ENCODE measurements around the gene SPA17.

Gene SPA17

GRCh38 chr11:124682443-124682842 is 8.7 kb downstream of the SPA17 start:
- H3K36me3 ChIP-seq (ENCODE audit: control insufficient read depth, insufficient read depth, low read length), result no peaks in the 10 kb centered on the region

GRCh38 chr11:124693142-124693541 is 19.4 kb downstream of the SPA17 start:
- no peaks in the 10 kb centered on the region for H3K4me1 ChIP-seq (ENCODE audit: control insufficient read depth, insufficient read depth, low read length)
- no peaks in the 10 kb centered on the region for H3K9me3 ChIP-seq (ENCODE audit: control insufficient read depth, insufficient read depth, low read depth, low read length)
- no peak overlapping the region for H3K9ac ChIP-seq (ENCODE audit: low read length)
- no peaks in the 10 kb centered on the region for H3K36me3 ChIP-seq (ENCODE audit: control insufficient read depth, insufficient read depth, low read length)
- H3K27me3 ChIP-seq (ENCODE audit: control insufficient read depth, insufficient read depth, low read length), result no peaks in the 10 kb centered on the region; the same call in 1 of the 2 replicates
- no peak overlapping the region for H3K27ac ChIP-seq (ENCODE audit: low read depth, low read length)
- H3K4me3 ChIP-seq (ENCODE audit: low read depth, low read length), result no peak overlapping the region

More at GRCh38 chr11:124682443-124682842, 8.7 kb downstream of the SPA17 start:
- Histone ChIP-seq H3K9me3 (ENCODE audit: control insufficient read depth, insufficient read depth, low read depth, low read length) (peaks cover 19% of the 10 kb centered on the region), H3K27me3 (ENCODE audit: control insufficient read depth, insufficient read depth, low read length) (no peaks in the 10 kb centered on the region), H3K27ac (ENCODE audit: low read depth, low read length) (no peak overlapping the region), H3K4me3 (ENCODE audit: low read depth, low read length) (no peak overlapping the region), H3K9ac (ENCODE audit: low read length) (no peak overlapping the region), H3K4me1 (ENCODE audit: control insufficient read depth, insufficient read depth, low read length) (no peaks in the 10 kb centered on the region)

DNA sequence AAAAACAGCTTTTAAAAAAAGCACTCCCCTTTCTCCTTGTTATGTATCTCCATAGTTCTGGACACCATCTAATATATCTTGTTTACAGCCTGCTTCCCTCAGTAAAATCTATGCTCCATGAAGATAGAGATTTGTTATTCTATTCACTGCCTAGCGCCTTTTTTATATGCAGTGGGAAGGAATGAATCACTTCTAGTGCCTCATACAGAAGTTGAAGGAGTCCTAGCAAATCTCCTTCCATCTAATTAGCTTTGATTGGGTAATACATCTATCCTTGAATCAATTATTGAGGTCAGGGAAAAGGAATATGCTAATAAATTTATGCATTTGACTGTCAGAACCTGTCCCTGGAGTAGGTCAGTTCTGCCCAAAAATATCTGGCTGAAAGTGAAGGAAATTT is 25.8 kb downstream of the SPA17 start:
- H3K4me1 ChIP-seq (ENCODE audit: control insufficient read depth, insufficient read depth, low read length), result no peaks in the 10 kb centered on the region; the same call in 1 of the 2 replicates
- H3K27me3 ChIP-seq (ENCODE audit: control insufficient read depth, insufficient read depth, low read length), result no peaks in the 10 kb centered on the region
- H3K27ac ChIP-seq (ENCODE audit: low read depth, low read length), result no peak overlapping the region
- H3K9me3 ChIP-seq (ENCODE audit: control insufficient read depth, insufficient read depth, low read depth, low read length), result peaks cover 4% of the 10 kb centered on the region; the same call in 1 of the 2 replicates
- no peak overlapping the region for H3K4me3 ChIP-seq (ENCODE audit: low read depth, low read length)
- H3K9ac ChIP-seq (ENCODE audit: low read length), result no peak overlapping the region
- no peaks in the 10 kb centered on the region for H3K36me3 ChIP-seq (ENCODE audit: control insufficient read depth, insufficient read depth, low read length)

GRCh38 chr11:124700028-124700427 is 26.3 kb downstream of the SPA17 start:
- Histone ChIP-seq H3K36me3 (ENCODE audit: control insufficient read depth, insufficient read depth, low read length) (no peaks in the 10 kb centered on the region), H3K4me1 (ENCODE audit: control insufficient read depth, insufficient read depth, low read length) (no peaks in the 10 kb centered on the region; the same call in 1 of the 2 replicates), H3K27me3 (ENCODE audit: control insufficient read depth, insufficient read depth, low read length) (no peaks in the 10 kb centered on the region), H3K9ac (ENCODE audit: low read length) (no peak overlapping the region), H3K9me3 (ENCODE audit: control insufficient read depth, insufficient read depth, low read depth, low read length) (peaks cover 4% of the 10 kb centered on the region; the same call in 1 of the 2 replicates), H3K27ac (ENCODE audit: low read depth, low read length) (no peak overlapping the region), H3K4me3 (ENCODE audit: low read depth, low read length) (no peak overlapping the region)

DNA sequence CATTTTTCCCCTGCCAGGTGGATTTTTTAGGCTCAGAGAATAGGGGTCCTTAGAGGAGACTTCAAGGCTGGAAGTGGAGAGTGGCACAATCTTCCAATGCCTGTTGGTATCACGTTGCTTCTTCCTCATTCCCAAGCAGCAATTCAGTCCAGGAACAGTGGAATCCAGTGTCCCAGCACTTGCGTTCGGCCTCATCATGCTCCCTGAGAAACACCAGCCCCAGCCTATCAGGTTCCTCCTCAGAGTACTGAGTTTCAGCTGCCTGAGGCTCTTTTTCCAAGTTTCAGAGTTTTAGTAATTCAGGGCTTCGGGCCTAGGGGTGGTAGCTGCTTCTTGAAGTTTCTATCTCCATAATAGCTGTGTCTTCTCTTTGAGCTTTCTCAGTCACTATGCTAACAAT is 34.1 kb downstream of the SPA17 start:
- no peak overlapping the region for H3K27ac ChIP-seq (ENCODE audit: low read depth, low read length)
- H3K4me3 ChIP-seq (ENCODE audit: low read depth, low read length), result no peak overlapping the region
- no peak overlapping the region for H3K9ac ChIP-seq (ENCODE audit: low read length)
- no peaks in the 10 kb centered on the region; the same call in 1 of the 2 replicates for H3K27me3 ChIP-seq (ENCODE audit: control insufficient read depth, insufficient read depth, low read length)
- peaks cover 10% of the 10 kb centered on the region for H3K9me3 ChIP-seq (ENCODE audit: control insufficient read depth, insufficient read depth, low read depth, low read length)
- H3K36me3 ChIP-seq (ENCODE audit: control insufficient read depth, insufficient read depth, low read length), result no peaks in the 10 kb centered on the region
- no peaks in the 10 kb centered on the region for H3K4me1 ChIP-seq (ENCODE audit: control insufficient read depth, insufficient read depth, low read length)

GRCh38 chr11:124712392-124712791 is 38.7 kb downstream of the SPA17 start:
- Histone ChIP-seq H3K27me3 (ENCODE audit: control insufficient read depth, insufficient read depth, low read length) (peaks cover 36% of the 10 kb centered on the region), H3K4me3 (ENCODE audit: low read depth, low read length) (no peak overlapping the region), H3K36me3 (ENCODE audit: control insufficient read depth, insufficient read depth, low read length) (no peaks in the 10 kb centered on the region), H3K9me3 (ENCODE audit: control insufficient read depth, insufficient read depth, low read depth, low read length) (peaks cover 6% of the 10 kb centered on the region), H3K4me1 (ENCODE audit: control insufficient read depth, insufficient read depth, low read length) (peaks cover 1% of the 10 kb centered on the region; the same call in 1 of the 2 replicates), H3K27ac (ENCODE audit: low read depth, low read length) (no peak overlapping the region), H3K9ac (ENCODE audit: low read length) (no peak overlapping the region)

DNA sequence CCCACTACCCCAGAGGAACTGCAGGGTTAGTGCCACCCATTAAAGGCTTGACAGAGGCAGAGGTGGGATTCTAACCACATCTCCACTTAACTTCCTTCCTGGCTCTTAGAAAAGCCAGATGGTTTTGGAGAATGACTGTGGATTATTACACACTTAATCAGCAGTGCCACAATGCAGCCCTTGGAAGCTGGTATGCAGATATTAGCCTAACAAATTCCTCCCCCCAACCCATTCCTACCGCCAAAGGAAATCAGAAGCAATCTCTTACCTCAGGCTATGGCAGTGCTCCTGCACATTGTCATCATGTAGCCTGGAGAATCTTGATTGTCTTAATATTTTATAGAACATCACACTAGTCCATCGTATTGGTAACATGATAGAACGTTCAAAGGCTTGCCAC is 42.9 kb downstream of the SPA17 start:
- Histone ChIP-seq H3K4me1 (ENCODE audit: control insufficient read depth, insufficient read depth, low read length) (peaks cover 17% of the 10 kb centered on the region), H3K4me3 (ENCODE audit: low read depth, low read length) (no peak overlapping the region)

DNA sequence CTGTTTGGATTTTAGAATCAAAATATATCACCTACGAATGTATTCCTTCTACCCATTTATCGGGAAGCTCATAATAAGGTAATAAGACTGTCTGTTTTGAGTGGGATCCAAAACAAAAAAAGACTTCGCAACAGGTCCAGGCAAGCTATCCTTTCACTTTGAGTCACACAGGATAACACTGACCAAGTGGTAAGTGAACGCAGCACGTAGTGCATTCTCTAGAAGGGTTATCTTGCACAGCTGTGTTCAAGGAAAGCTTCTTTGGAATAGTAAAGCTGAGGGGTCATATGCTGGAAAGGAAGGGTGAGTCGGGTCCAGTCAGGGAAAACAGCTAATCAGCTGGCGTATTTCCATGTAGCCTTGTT is 43.7 kb downstream of the SPA17 start:
- peaks cover 17% of the 10 kb centered on the region for H3K4me1 ChIP-seq (ENCODE audit: control insufficient read depth, insufficient read depth, low read length)
- H3K36me3 ChIP-seq (ENCODE audit: control insufficient read depth, insufficient read depth, low read length), result no peaks in the 10 kb centered on the region
- peak overlapping the region; percentile 65 for H3K4me3 ChIP-seq (ENCODE audit: low read depth, low read length)
- H3K27me3 ChIP-seq (ENCODE audit: control insufficient read depth, insufficient read depth, low read length), result peaks cover 87% of the 10 kb centered on the region
- H3K9ac ChIP-seq (ENCODE audit: low read length), result no peak overlapping the region
- H3K9me3 ChIP-seq (ENCODE audit: control insufficient read depth, insufficient read depth, low read depth, low read length), result no peaks in the 10 kb centered on the region
- no peak overlapping the region for H3K27ac ChIP-seq (ENCODE audit: low read depth, low read length)

More for the DNA sequence above, 42.9 kb downstream of the SPA17 start:
- no peak overlapping the region for H3K27ac ChIP-seq (ENCODE audit: low read depth, low read length)
- H3K9ac ChIP-seq (ENCODE audit: low read length), result no peak overlapping the region
- no peaks in the 10 kb centered on the region for H3K9me3 ChIP-seq (ENCODE audit: control insufficient read depth, insufficient read depth, low read depth, low read length)
- H3K36me3 ChIP-seq (ENCODE audit: control insufficient read depth, insufficient read depth, low read length), result no peaks in the 10 kb centered on the region
- peaks cover 78% of the 10 kb centered on the region for H3K27me3 ChIP-seq (ENCODE audit: control insufficient read depth, insufficient read depth, low read length)

GRCh38 chr11:124717786-124718651 is 44.3 kb downstream of the SPA17 start:
- H3K4me1 ChIP-seq (ENCODE audit: control insufficient read depth, insufficient read depth, low read length), result peaks cover 17% of the 10 kb centered on the region
- peak overlapping the region; percentile 65 for H3K4me3 ChIP-seq (ENCODE audit: low read depth, low read length)
- H3K9ac ChIP-seq (ENCODE audit: low read length), result peak overlapping the region; percentile 27
- H3K36me3 ChIP-seq (ENCODE audit: control insufficient read depth, insufficient read depth, low read length), result no peaks in the 10 kb centered on the region
- no peaks in the 10 kb centered on the region for H3K9me3 ChIP-seq (ENCODE audit: control insufficient read depth, insufficient read depth, low read depth, low read length)
- no peak overlapping the region for H3K27ac ChIP-seq (ENCODE audit: low read depth, low read length)
- peaks cover 93% of the 10 kb centered on the region for H3K27me3 ChIP-seq (ENCODE audit: control insufficient read depth, insufficient read depth, low read length)

- peaks cover 100% of the 10 kb centered on the region for H3K27me3 ChIP-seq (ENCODE audit: control insufficient read depth, insufficient read depth, low read length)
- peaks cover 17% of the 10 kb centered on the region for H3K4me1 ChIP-seq (ENCODE audit: control insufficient read depth, insufficient read depth, low read length)
- H3K9ac ChIP-seq (ENCODE audit: low read length), result no peak overlapping the region
- H3K27ac ChIP-seq (ENCODE audit: low read depth, low read length), result no peak overlapping the region
- peak overlapping the region; percentile 65 for H3K4me3 ChIP-seq (ENCODE audit: low read depth, low read length)
- no peaks in the 10 kb centered on the region for H3K36me3 ChIP-seq (ENCODE audit: control insufficient read depth, insufficient read depth, low read length)
- no peaks in the 10 kb centered on the region for H3K9me3 ChIP-seq (ENCODE audit: control insufficient read depth, insufficient read depth, low read depth, low read length)
Measured at GRCh38 chr11:124718801-124719200, 45.1 kb downstream of the SPA17 start.

DNA sequence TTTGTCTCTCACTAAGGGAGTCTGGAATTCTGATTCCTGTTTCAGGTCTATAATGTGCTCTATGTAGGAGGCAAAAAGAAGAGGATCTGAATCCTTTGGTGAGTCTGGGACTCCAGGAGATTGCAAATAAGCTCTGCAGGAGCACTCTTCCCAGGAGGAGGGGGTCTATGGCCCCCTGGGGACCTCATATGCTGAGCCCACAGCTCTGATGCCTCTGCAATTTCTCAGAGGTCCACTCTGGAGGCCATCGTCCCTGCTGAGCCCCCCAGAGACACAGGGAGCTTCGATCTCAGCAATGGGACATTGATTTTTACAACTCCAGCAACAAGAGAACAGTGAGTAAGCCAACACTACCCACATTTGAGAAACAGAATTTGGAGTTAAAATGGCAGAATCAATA is 45.8 kb downstream of the SPA17 start:
- Histone ChIP-seq H3K4me1 (ENCODE audit: control insufficient read depth, insufficient read depth, low read length) (peaks cover 19% of the 10 kb centered on the region), H3K9ac (ENCODE audit: low read length) (no peak overlapping the region), H3K9me3 (ENCODE audit: control insufficient read depth, insufficient read depth, low read depth, low read length) (no peaks in the 10 kb centered on the region), H3K27ac (ENCODE audit: low read depth, low read length) (no peak overlapping the region), H3K36me3 (ENCODE audit: control insufficient read depth, insufficient read depth, low read length) (no peaks in the 10 kb centered on the region), H3K27me3 (ENCODE audit: control insufficient read depth, insufficient read depth, low read length) (peaks cover 100% of the 10 kb centered on the region), H3K4me3 (ENCODE audit: low read depth, low read length) (no peak overlapping the region)

Measured in HUES6 (cell line).